KBM-7 (cell line): Measurements from ENCODE around the gene GSTK1.
"Not testable (repeated sequence)": the region's sequence is repeated elsewhere in the genome, so short reads cannot be mapped to it uniquely, and the experiment has no call there.

Source experiments
- DNase-seq: peaks from one replicate; pipeline ENCODE4 v3.0.0-alpha.2; 2015
- in situ Hi-C: fragments of 300-500 bp; cut with MboI; formaldehyde crosslinking; loops from 2 replicates; pipeline ENCODE4 v1.14.3; 2020; ENCODE audit warnings: low sequenced_read_pairs, low pct_unique_long_range_greater_than_20kb, mixed read lengths

Gene GSTK1

GRCh38 chr7:143263266-143264195 lies at the start of gene GSTK1:
Gene GSTK1, plus strand, starts transcription at chr7:143263441. Its CDS starts 73 bp downstream, at chr7:143263514.
- in situ Hi-C loops: no loop called here
- peak; percentile 76 for DNase-seq

- in situ Hi-C loops: loop anchor here (10.0 to 25.0 kb wide), 2 partner anchors 199 to 351 kb away; partner anchors contain the start of gene EPHB6
- DNase-seq: not testable (repeated sequence)
Measured at GRCh38 chr7:143213478-143213877, 49.8 kb upstream of the GSTK1 start.

- DNase-seq: peak; percentile 92
- in situ Hi-C loops: loop anchor here (10.0 to 25.0 kb wide), 2 partner anchors 200 to 353 kb away; partner anchors contain the start of gene EPHB6
Measured at GRCh38 chr7:143214789-143215679, 48.2 kb upstream of the GSTK1 start.

GRCh38 chr7:143216151-143216550 lies 47.1 kb upstream of the GSTK1 start:
- in situ Hi-C loops: loop anchor here (10.0 to 25.0 kb wide), 2 partner anchors 201 to 354 kb away; partner anchors contain the start of gene EPHB6
- DNase-seq: no peak

DNA sequence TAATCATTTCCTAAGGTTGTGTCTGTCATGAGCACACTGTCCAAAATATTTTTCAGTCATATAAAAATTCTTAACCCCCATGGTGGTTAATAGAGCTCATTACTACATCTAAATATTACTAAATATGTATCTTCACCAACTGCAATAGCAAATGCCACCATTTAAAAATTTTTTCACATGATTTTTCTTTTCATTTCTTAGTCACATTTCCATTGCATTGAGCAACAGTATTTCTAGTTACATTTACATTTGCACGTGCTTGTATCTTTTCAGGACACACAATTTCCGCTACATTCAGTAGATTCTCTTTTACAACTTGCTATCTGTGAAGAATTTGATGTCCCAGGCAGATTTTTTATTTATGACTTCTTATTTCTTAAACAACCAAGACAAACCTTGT lies 46.6 kb upstream of the GSTK1 start:
- in situ Hi-C loops: loop anchor here (10.0 to 25.0 kb wide), 2 partner anchors 202 to 354 kb away; partner anchors contain the start of gene EPHB6
- no peak for DNase-seq

DNA sequence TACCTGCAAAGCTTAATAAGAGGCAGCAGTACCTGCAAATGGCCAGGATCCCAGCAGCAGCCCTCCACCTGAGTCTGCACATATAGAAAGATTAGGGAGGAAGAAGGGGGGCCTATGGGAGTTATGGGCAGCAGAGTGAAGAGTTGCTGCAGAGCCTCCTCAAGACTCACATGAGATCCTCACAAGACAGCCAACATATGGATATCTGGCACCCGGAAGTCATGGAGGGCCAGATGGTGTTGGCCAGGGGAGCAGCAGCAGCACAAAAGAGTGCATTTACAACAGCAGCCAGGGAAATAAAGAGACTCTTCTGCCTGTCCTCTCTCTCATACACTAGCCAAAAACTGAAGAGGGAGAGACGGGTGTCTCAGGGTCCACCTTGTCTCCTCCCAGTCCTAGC lies 45.4 kb upstream of the GSTK1 start:
- no peak for DNase-seq
- in situ Hi-C loops: loop anchor here (10.0 to 25.0 kb wide), 2 partner anchors 203 to 356 kb away; partner anchors contain the start of gene EPHB6

- no peak for DNase-seq
- in situ Hi-C loops: loop anchor here (25.0 kb wide), 1 partner anchor 359 kb away; the partner anchor contains the start of gene EPHB6
Measured at GRCh38 chr7:143221286-143221685, 42.0 kb upstream of the GSTK1 start.

- in situ Hi-C loops: loop anchor here (25.0 kb wide), 1 partner anchor 359 kb away; the partner anchor contains the start of gene EPHB6
- no peak for DNase-seq
Measured at GRCh38 chr7:143221737-143222136, 41.5 kb upstream of the GSTK1 start, which contains the start of gene TAS2R40. Gene TAS2R40, plus strand, starts transcription at chr7:143222037. Its CDS starts 42 bp downstream, at chr7:143222079.

- peak; percentile 32 for DNase-seq
- in situ Hi-C loops: loop anchor here (25.0 kb wide), 1 partner anchor 360 kb away; the partner anchor contains the start of gene EPHB6
Measured at GRCh38 chr7:143222782-143223181, 40.5 kb upstream of the GSTK1 start.

- DNase-seq: no peak
- in situ Hi-C loops: loop anchor here (25.0 kb wide), 1 partner anchor 361 kb away; the partner anchor contains the start of gene EPHB6
Measured at GRCh38 chr7:143223784-143224183, 39.5 kb upstream of the GSTK1 start.

DNA sequence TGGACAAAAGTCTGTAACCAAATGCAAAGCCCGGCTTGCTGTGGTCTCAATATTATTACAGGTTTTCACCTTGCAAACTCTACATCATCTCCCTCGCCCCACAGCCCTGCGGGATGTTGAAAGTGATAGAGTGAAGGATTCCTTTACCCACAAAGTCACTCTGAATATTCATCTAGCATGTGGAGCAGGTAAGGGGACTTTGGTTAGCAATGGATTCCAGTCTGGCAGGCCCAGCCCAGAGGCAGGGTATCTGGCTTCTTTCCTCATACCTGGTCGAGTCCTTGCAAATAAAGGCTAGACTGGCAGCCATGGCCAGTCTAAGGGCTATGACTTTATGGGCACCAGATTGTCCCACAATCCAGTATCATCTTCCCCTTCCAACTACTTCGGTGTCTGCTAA lies 38.2 kb upstream of the GSTK1 start:
- DNase-seq: no peak
- in situ Hi-C loops: no loop called here

DNA sequence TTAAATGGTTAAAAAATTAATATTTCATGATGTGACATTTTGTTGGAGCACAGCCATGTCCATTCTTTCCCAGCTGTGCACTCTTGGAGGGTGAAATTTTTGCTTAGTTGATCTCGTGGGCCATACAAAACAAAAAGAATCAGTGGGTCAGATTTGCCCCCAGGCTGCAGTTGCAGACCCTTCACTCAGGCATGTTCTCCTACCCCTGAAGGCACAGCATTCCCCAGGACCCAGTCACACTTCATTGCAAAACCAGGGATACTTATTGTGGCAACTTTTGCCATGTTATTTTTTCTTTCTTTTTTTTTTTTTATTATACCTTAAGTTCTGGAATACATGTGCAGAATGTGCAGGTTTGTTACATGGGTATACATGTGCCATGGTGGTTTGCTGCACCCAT lies 35.4 kb upstream of the GSTK1 start:
- in situ Hi-C loops: no loop called here
- DNase-seq: no peak

DNA sequence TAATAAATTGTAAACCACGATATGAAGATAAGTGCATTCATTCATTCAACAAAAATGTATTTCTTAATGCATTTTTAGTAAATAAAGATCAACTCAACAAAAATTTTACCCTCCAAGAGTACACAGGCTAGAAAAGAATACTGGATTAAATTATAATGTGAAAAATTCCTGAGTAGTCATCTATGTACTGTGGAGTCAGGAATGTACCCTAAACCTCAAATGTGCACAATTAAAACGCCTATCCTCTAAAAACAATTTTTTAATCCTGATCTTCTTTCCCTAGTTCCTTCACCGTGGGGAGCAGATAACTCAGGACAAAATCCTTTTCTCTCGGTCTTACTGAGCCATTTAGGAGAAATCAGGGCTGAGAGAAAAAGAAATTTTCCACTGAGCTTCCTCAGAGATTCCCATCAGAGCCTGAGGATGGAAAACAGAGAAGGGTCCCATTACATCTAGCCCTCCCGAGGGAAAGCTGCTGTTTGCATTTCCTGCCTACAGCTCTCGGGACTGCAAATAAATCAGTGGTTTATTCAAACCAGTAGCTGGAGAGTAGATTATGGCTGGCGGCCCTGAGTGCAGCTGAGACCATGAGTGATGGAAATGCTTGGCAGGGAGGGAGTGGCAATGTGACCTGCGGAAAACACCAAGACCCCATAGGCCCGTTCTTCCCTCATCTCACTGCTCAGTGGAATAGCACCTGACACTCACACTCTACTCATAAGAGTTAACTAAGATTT lies 34.0 kb upstream of the GSTK1 start:
- in situ Hi-C loops: no loop called here
- DNase-seq: no peak

- in situ Hi-C loops: no loop called here
- no peak for DNase-seq
Measured at GRCh38 chr7:143230602-143231457, 32.4 kb upstream of the GSTK1 start.

GRCh38 chr7:143233816-143234532 lies 29.3 kb upstream of the GSTK1 start:
- in situ Hi-C loops: no loop called here
- DNase-seq: no peak

- DNase-seq: no peak
- in situ Hi-C loops: no loop called here
Measured at GRCh38 chr7:143234533-143234875, 28.7 kb upstream of the GSTK1 start.

DNA sequence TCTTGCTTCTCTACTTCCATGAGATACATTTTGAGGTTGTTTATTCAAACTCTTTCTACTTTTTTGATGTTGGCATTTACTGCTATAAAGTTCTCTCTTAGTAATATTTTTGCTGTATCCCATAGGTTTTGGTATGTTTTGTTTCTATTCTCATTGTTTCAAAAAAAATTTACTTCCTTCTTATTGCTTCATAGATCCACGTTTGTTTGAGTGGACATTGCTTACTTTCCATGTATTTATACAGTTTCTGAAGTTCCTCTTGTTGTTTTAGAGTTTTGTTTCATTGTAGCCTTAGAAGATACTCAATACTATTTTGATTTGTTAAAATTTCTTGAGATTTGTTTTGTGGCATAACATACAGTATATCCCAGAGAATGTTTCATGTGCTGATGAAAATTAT lies 27.7 kb upstream of the GSTK1 start:
- in situ Hi-C loops: no loop called here
- no peak for DNase-seq
